HG02678 (cell line): ENCODE data around the gene TEKT3.

Source experiments
- ATAC-seq: cut with Tn5 transposase; IDR thresholded peaks from one replicate; pipeline ENCODE4 v1.9.1; 2021; ENCODE audit warnings: mild to moderate bottlenecking, moderate library complexity; ENCODE audit not compliant: unreplicated experiment

Gene TEKT3

DNA sequence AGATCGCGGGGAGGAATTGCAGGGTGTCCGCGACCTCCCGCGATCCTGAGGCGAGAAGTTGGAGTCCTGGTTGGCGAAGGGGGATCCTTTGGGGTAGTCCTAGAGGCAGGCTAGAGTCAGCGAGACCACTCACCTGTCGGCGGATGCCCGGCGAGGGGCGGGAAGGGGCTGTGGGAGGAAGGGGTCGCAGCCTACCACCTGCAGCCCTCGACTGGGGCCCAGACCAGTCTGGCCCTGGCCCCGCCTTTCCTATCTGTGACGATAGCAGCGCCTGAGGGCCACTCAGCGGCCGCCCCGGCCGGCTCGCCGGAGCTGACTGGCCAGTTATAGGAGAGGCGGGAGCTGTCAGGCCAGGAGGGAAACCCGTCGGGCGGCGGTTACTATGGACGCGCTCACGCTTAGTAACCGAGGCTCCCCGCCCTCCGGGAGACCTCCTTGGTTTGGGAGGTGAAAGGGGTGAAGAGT is at the start of gene TEKT3:
Gene TEKT3 (minus strand): TSS at position 213 of the 465 bp plus-strand sequence. CDS start 10,012 bp downstream, outside the sequence.
- no peak for ATAC-seq

DNA sequence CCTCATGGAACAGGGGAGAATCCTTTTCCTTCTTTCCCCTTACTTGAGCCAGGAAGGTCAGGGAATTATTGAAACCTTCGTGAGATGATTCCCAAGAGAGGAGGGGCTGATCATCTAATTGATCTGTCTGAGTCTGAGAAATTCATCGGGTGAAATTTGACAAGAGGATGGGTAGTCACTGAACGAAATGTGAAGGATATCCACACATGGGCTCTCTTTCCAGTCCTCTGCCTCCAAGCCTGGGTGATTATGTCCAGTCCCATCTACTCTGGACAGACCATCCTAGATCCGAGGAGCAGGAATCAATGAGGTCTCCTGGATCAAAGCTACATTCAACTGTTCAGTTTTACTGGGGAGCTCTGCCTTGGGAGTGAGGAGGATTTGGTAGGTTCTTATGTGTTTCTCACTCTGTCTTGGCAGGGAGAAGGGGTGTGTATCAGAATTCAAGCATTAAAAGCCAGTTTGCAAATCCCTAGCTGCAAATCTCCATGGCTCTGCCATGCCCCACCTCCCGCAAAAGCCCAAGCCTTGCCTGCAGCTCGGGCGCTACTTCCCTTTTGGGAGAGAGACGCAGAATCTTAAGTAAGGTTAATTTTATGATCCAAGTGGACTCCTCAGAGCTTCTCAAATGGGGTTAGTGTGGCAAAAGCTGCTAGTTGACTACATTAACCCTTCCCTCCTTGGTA is 47.1 kb upstream of the TEKT3 start:
- no peak for ATAC-seq

DNA sequence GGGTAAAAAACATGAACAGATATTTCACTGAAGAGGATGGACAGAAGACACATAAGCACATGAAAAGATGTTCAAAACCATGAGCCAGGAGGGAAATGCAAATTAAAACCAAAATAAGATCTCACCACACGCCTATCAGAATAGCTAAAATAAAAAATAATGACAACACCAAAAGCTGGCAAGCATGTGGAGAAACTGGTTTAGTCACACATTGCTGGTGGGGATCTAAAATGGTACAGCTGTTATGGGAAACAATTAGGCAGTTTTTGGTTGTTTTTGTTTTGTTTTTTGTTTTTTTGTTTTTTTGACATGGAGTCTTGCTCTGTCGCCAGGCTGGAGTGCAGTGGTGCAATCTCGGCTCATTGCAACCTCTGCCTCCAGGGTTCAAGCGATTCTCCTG is 44.7 kb upstream of the TEKT3 start:
- no peak for ATAC-seq

DNA sequence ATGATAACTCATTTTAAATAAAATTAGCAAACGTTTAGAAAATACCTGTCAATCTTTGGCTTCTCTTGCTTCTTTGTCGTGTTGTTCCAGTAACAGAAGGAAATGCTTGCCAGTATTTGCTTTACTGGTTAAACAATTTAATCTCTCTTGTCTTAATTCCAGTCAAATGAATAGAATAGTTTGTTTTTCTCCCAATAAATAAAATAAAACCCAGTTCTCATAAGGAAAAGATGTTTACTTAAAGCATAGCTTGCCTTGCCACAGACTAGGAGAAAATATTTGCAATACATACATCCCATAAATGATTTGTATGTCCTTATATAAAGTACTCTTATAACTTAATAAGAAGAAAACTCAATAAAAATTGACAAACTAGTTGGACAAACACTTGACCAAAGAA is 43.9 kb upstream of the TEKT3 start:
- no peak for ATAC-seq

DNA sequence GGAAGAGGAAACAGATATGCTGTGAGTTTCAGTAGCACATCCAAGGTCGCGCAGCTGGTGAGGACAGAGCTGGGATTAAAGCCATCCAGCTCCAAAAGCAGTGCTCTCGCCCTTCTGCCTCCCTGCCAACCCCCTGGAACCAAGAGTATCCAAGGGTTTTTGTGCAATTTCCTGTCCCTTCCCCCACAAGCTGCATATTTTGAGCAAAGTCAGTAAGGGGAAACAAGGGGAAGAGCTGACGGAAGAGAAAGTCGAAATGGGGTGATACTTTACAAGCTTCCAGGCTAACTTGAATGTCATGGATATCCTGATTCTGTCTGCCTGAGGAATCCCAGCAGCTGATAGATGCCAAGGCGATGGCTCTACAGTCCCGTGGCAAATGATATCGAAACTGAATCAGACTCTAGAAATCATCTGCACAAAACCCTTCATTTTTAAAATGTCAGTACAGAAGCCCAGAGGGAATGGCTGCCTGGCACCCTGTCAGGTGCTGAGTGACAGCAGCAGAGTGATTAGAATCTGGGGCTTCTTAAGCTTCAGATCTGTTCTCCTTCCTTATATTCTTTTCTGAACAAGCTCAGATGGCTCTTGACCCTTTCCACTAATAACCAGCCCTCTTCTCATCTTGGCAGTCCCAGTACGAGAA is 42.9 kb upstream of the TEKT3 start:
- ATAC-seq, result no peak

DNA sequence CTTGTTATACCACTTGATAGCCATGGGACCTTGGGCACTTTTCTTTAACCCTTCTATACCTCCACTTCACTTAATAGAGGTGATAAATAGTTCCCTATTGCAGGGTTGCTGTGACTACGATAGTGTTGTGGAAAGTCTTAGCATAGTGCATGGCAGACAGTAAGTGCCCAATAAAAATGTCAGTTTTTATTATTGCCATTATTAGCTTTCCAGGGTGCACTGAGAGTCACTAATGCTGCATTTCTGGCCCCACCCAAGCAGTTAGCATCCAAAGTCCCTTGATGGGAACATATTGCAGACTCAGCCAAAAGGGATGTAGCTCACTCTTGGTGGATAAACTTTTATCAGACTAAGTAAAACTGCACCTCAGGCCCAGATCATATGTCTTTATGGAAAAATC is 41.5 kb upstream of the TEKT3 start:
- ATAC-seq, result no peak

DNA sequence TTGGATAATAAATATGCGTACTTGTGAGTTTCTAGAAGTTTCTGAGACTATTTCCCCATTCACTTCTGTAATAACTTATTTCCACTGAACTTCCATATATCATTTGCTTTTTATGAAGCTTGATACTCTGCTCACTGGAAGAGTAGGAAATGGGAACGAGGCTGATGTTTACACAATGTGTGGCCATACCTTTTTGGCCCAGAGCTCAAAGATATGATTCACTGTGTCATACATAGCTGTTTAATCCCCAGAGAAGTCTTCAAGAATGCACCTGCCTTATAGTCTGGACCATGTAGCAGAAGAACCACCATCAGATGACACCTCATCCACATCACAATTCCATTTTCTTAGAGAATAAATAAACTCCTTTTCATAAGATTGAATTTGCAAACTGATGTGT is 40.3 kb upstream of the TEKT3 start:
- no peak for ATAC-seq

DNA sequence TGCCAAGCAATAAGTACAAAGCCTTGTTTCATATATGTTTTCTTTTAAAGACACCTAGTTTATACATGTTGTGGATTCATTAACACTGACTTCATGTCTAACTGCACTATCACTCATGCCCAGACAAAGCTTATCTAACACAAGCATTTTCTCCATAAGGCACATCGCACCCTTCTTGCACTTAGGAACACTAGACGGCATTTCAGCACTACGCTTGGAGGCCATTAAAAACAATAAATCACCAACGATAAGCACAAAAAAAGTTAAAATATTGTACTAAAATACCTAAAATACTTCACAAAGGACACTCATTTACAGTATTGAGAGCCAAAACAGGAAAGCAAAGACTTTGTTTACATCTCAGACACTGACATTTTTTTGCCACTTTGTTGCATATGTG is 39.0 kb upstream of the TEKT3 start:
- no peak for ATAC-seq

DNA sequence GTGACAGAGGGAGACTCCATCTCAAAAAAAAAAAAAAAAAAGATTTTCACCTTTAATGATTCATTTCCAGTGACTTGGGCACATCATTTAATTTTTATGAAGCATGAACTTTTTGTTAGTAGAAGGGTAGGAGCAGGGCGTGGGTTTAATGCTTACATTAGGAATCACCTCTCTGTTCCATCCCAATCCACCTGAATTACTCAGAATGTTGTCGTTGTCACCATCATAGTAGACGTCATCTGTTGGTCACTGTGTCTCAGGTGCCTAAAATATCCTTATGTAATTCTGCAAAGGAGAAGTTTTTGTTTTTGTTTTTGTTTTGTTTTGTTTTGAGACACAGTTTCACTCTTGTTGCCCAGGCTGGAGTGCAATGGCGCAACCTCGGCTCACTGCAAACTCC is 38.3 kb upstream of the TEKT3 start:
- no peak for ATAC-seq

DNA sequence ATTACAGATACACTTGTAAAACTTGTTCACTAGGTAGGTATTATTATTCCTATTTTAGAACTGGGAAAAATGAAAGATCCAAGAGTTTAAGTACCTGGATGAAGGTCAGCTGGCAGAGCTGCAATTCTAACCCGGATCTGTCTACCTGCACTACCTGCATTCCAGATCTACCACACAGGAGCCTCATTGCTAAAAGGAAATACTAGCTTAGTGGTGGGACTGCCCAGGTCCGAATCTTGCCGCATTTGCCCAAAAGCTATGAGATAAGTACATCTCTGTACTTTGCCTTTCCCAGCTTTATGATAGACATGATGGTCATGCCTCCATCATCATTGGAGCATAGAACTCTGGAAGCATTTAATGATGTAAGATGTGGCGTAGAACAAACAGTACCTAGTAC is 36.8 kb upstream of the TEKT3 start:
- no peak for ATAC-seq

DNA sequence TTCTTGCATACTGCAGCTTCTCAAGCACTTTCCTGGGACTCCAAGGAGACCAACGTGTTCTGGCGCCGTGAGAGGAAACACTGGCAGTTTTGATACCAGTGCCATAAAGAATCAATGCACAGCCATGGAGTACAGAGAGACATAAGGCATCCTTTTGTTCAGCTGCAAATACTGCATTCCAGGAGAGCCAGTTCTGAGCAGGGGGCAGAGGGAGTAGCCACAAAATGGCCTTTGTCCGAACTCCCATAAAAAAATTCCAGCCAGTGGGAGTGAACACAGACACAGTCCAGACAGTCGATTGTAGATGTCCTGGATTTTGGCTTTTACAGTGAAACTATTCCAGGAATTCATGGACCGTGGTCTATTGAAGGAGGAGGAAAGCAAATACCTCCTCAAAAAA is 36.2 kb upstream of the TEKT3 start:
- no peak for ATAC-seq

DNA sequence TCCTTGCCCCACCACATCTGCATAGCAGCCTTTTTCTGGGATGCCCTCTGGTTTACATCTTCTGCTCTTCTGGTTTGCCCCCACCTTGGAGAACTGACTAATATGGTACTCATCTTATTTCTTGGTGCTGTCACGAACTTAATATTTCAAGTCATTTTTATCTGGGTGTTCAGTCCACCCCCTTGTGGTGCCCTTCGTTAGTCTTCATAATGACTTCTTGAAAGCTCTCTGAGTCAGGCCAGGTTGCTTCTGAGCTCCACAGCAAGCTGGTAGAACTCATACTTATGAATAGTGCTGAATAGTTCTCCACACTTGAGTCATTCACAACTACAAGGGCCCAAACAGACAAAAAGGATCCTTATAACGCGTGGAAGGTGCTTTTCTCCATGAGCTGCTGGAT is 35.8 kb upstream of the TEKT3 start:
- ATAC-seq, result no peak

DNA sequence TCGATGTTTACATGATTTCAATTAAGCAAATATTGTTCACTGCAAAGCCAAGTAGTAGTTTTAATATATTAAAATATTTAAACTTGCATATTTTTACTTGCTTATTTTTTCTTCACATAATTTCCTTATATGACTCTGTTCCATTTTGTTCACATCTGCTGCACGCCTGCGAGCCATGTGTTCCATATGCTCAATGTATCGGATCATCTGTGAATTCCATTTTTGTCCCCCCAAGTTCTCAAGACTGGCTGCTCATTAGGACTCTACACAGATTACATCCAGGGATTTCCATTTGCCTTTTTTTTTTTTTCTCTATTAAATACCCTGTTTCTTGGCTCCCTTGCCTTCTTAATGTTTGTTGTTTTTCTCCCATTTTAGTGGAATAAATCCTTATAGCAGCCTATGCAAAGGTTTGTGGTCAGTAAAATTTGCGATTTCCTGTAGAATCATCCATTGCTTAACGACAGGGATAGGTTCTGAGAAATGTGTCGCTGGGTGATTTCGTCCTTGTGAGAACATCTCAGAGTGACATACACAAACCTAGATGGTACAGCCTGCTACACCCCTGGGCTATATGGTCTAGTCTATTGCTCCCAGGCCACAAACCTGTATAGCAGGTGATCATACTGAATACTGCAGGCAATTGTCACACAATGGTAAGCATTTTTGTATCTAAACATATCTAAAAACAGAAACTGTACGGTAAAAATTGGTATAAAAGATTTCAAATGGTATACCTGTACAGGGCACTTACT is 30.2 kb upstream of the TEKT3 start:
- ATAC-seq, result no peak

DNA sequence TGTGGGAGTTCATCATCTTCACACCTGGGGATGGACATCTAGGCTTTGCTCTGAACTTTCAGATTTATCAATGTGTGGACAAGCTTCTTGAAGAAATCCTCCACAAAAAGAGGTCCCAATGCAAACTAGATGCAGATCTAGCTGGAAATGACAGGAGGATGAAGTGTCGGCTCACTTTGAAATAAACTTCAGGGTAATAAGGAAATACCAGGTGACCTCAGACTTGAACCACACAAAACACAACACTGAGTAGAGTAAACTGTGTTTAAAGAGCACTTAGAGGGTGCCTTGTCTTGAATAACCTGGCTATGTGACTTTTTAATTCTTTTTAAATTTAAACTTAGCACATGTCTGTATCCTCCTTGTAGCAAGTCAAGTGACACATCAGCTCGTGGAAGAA is 27.2 kb upstream of the TEKT3 start:
- ATAC-seq, result no peak

DNA sequence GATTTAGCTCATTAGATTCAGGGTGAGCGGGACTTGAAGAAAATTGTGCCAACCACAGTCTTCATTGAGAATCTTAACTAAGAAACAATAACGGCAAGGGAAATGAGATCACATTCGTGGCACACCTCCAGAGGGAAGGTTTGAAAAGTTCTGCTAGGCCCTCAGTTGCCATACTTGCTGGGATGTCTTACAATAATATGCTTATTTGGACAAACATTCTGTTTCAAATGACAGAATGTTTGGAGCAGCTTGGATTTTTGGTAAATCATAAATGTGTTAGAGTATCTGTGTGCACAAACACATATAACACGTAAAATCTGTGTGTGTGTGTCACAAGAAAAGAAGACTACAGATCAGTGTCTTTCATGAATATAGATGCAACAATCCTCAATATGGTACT is 24.6 kb upstream of the TEKT3 start:
- no peak for ATAC-seq

DNA sequence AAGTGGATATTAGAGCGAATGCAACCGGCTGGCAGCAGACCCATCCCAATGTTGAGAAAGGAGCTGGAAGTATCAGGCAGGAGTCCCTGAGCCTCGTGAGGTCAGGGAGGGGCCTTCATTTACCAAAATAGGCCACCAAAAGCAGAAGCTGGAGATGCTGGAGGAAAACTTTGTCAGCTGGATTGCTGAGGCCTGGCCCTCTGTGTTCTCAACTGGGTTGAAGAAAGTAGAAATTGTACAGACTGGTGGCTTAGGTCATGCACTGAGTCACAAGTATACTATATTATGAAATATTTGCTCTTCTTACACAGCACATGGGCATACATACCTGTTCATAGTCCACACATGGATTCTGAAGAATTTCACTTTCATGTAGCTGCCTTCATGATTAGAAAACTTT is 23.2 kb upstream of the TEKT3 start:
- no peak for ATAC-seq

DNA sequence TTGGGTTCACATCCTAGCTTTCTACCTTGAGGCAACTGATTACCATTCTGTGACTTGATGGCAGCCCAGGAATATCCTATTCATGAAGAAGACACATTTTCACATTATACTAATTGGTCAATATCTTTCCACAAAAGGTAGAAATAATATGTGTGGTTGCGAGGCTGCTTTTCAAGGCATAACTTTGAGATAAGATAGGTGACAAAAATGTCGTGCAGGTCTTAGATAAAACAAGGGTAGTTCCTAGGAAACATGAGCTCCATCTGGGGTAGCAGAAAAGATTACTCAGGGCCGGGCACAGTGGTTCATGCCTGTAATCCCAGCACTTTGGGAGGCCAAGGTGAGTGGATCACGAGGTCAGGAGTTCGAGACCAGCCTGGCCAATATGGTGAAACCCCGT is 22.3 kb upstream of the TEKT3 start:
- ATAC-seq, result no peak

DNA sequence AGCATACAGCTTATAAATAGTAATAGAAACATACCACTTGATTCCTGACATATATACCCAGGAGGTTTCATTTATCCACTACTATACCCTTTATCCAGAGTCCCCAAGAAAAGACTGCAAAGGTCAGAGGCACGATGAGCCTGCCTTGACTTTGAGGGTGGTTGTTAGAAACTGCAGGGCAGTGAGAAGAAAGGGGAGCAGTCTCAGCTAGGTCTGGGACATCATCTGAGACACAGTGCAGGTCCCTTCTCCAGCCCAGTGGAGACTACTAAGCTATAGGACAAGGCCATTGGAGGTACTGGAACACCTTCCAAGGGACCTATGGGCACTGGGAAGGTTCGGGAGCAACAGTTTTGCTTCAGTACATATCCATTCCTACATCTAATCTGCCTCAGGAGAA is 20.2 kb upstream of the TEKT3 start:
- no peak for ATAC-seq

DNA sequence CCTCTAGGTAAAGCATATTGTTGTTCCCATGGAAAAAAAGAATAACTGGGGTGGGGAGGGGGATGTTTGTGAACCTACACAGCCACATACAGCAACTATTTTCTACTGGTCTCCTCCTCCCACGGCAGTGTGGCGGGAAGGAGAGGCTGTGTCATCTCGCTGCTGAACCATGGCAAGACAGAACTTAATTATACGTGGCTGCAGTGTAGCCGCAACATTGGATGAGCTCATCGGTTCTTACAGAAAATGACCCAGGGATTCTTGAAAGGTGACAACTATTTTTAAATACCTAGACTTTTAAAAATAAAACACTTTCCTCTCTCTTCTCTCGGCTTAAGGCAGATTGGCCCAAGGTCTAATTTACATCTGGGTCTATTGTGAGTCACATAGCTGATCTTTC is 19.8 kb upstream of the TEKT3 start:
- no peak for ATAC-seq

DNA sequence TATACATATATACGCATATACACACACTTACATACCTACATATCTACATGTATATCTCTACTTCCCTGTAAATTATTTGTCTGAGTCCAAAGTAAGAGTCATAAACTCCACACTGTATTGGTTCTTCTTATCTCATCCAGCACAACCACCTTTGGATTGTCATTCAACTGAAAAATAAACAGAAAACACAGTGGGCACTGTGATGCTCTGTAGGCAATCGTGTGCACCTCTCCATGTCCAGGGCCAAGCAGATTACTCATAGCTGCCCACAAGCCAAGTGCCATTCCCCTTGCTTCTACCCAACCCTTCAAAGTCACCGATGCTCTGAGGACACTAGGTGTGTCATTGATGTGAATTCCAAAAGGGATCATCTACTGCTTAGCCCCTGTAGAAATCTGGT is 12.9 kb upstream of the TEKT3 start:
- no peak for ATAC-seq

DNA sequence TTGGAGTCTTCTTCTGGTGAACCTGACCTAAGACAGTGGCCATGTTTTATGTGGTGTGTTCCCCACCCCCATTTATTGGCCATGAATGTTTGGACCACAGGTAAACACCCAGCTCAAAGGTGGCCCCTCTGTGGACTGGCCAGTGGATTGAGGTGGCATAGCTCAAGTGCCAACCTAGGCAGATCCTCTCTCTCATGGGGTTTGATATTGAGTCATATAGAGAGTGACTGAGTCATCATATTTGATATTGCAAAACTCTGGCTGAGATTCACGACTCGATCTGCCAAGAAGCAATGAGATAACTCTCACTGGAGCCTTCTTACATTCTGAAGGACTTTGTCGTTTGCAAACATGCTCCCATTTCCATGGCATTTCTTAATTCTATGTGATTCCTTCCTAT is 10.5 kb upstream of the TEKT3 start:
- ATAC-seq, result no peak

DNA sequence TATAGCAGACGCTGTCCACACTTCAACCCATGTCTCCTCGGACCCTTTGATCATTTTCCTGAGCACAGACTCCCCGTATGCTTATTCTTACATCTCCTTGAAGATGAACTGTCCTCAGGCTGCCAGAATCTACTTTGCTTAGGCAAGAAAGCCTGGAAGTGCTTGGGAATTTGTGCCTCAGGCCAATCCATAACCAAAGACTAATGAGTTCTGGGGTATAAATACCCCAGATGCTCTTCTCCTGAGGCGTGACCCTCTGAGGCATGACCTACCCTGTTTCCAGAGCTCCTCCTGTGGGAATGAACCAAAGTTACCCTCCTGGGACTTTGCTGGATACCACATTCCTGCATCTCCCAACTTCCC is 10.1 kb upstream of the TEKT3 start:
- ATAC-seq, result no peak
